GM13977 (cell line): ENCODE data around the gene ART3.

Source experiments
- DNase-seq: peaks from one replicate; pipeline ENCODE4 v3.0.0; 2012; ENCODE audit warnings: low spot score
- in situ Hi-C: fragments of 300-500 bp; cut with MboI; formaldehyde crosslinking; loops from one replicate; pipeline ENCODE4 v1.12.0; 2022; ENCODE audit warnings: low sequenced_read_pairs, low pct_unique_long_range_greater_than_20kb, mixed read lengths, inconsistent platforms; ENCODE audit not compliant: unreplicated experiment
- TF ChIP-seq, protein P1 (sequence below): IDR thresholded peaks from 2 replicates; pipeline ENCODE4 v1.5.1; 2012; ENCODE audit warnings: mild to moderate bottlenecking, control low read depth; ENCODE audit not compliant: insufficient read depth; ENCODE audit errors: extremely low read depth, missing control alignments

ART3 gene

DNA sequence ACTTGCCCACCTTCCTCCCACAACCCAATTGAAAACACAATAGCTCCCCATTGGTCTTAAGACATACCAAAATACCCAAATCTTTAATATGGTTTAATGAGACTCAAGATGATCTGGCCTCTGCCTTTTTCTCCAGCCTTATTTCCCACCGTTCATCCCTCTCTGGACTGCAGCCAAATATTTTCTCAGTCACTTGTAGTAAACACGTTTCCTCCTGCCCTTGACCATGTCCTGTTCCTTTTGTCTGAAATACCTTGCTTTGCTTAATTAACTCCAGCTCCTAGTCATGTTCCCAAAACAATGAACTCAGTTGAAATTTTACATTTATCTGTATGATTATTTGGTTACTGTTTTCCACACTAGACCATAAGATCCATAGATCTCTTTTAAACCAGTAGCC, 82.1 kb downstream of the ART3 start:
- DNase-seq = no peak
- TF ChIP-seq, protein P1, sequence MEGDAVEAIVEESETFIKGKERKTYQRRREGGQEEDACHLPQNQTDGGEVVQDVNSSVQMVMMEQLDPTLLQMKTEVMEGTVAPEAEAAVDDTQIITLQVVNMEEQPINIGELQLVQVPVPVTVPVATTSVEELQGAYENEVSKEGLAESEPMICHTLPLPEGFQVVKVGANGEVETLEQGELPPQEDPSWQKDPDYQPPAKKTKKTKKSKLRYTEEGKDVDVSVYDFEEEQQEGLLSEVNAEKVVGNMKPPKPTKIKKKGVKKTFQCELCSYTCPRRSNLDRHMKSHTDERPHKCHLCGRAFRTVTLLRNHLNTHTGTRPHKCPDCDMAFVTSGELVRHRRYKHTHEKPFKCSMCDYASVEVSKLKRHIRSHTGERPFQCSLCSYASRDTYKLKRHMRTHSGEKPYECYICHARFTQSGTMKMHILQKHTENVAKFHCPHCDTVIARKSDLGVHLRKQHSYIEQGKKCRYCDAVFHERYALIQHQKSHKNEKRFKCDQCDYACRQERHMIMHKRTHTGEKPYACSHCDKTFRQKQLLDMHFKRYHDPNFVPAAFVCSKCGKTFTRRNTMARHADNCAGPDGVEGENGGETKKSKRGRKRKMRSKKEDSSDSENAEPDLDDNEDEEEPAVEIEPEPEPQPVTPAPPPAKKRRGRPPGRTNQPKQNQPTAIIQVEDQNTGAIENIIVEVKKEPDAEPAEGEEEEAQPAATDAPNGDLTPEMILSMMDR = no peak
- in situ Hi-C loops = no loop called here

DNA sequence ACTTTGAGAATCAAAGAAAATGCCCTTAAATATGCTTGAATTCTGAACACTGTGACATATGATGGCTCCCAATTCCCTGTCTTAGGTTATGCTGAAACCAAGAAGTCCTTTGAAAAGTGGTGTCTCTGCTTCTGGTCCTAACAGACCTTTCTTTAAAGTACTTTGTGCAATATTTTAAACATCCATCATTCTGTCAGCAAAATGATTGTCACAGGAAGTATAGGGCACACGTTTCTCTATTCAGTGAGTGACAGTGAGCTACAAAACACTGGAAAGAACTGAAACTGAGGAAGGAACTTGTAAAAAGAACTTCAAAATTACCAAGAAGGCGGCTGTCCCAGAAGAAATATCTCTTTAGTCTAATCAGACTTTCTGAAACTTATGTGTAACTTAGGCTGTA, 85.8 kb downstream of the ART3 start:
- TF ChIP-seq, protein P1 = no peak
- in situ Hi-C loops = no loop called here

More for the DNA sequence above, 85.8 kb downstream of the ART3 start:
- no peak for DNase-seq
